Lung microvascular endothelial cell (primary cell): Measurements from ENCODE around the gene MACROD1. TPM values are rescaled to one million over a fixed set of nuclear protein-coding genes. Genes with fewer than 3 reads are reported as not detected.
A peak's percentile ranks its signal among the peaks of the same experiment; 100 is the strongest.

ENCODE experiments used
- DNase-seq, 2 donors: peaks; one replicate each; pipeline versions ENCODE4 v3.0.0 to v3.0.0-alpha.2; 2010; ENCODE audit warnings: low read depth in 2 of 2
- total RNA-seq: library from RNA; depleted of rRNA; stranded (reverse); fragments of >200 nt; gene quantifications from 2 replicates; pipeline ENCODE4 v1.2.1, GENCODE V29; 2014

MACROD1 gene
- total RNA-seq, 1 donor from 2014 or later: 31.5 TPM

DNA sequence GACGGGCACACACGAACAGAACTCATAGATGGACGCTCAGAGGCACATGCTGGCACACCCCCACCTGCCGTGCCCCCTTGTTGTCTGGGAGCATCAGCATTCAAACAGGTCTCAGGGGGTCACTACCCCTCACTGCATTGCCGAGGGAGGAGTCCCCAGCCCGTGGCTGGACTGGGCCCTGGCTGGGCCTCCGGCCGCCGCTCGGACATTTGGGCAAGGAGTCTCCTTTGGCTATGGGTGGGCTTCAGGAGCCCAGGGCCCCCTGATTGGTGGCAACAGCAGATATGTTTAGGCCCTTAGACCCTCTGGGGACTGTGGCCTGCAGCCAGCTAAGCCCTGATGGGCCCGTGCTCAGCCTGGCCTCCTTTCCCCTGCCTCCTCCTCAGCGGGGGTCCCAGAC lies 88.3 kb downstream of the MACROD1 start:
- no peak for DNase-seq

DNA sequence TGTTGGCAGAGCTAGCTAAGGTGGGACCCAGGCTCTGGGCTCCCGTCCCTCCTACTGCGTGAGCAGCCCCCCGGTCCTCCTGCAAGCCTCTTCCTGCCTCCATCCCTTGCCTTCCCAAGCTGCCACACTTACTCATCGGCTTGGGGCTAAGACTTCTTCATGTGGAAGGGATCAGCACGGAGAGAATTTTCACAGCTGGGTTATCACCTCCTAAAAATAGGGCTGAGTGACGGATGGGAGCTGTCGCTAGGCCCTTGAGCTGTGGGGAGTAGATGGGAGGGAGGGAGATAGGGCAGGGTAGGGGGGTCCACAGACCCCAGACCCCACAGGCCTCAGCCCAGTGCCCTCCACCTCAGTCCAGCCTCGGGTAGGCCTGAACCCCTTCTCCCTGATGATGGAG lies 89.2 kb downstream of the MACROD1 start:
- DNase-seq: no peak

DNA sequence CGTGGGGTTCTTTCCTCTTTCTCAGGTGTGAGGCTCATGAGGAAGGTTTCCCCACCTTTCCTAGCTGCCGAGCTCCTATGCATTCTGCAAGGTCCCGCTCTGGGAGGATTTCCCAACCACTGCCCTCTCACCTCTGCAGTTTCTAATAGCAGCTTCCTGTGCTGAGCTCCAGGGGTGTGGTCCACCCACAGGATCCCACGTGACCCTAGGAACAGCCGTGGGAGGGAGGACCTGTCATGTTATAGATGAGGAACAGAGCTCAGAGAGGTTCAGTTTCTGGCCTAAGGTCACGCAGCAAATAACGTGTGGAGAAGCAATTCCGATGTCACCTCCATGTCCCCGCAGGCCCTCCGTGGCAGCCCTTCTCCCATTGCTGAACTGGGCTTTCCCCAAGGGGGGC lies 91.7 kb downstream of the MACROD1 start:
- DNase-seq: no peak

DNA sequence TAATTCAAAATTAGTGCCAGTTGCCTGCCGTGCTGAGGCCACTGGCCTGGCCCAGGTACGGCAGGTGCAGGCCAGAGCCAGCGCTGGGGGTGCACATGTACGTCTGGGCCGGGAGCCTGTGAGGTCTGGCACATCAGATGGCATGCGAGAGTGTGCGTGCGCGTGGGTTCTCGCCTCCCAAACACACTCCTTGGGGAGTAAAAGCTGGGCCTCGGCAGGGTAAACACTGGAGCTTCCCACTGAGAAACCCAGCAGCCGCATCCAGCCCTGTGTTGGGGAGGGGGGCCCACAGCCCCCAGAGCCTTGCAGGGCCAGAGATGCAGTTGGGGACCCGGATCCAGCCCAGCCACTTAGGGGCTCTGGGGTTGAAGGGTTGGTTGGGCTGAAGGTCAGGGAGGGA lies 92.4 kb downstream of the MACROD1 start:
- no peak for DNase-seq

DNA sequence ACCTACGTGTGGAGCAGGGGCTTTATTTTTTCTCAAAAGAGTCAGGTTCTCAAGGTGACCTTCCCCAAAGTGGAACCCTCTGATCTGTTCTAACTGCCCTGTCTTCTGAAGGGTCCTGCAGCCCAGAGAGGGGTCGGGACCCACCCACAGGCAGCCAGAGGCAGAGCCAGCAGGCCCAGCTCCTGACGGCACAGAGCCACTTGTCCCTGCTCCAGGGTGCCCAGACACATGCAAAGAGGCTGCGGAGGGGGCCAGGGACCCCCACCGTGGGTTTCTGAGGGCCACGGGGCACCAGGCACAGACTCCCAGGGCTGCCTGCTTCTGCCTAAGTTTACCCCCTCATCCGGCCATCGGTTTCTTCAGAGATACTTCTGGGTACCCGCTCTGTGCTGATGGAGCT lies 93.0 kb downstream of the MACROD1 start:
- no peak for DNase-seq

DNA sequence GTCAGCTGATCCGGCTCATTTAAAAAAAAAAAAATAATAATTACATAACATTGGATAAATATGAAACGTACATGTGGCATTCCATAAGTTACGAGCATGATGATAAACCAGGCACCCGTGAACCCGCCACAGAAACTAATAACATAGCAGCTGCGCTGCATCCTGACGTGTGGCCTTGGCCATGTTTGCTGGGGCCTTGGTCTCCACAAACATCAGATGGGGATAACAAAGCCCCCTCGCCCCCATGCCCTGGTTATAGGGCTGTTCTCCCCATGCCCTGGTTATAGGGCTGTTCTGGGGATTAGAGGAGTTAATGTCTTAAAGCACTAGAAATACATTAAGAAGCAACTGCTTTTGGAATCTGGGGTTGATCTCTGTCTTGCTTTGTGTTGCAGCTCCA lies 93.5 kb downstream of the MACROD1 start:
- no peak for DNase-seq

DNA sequence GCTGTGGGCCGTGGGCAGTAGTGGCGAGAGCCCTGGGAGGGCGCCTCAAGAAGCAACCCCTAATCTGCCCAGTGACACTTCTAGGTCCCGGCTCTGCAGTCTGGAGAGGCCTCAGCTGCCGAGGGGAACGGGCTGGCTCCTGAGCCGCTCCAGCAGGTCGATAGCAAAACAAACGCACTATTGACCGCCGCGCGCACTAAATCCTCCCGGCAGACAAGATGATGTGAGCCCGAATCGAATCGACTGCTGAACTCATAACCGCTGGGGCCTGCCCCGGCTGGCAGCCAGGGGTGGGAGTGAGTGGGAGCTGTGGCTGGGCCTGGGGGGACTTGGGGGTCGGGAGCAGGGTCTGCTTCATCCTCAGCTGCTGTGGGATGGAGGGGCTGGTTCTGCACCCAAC lies 94.1 kb downstream of the MACROD1 start:
- DNase-seq: no peak

DNA sequence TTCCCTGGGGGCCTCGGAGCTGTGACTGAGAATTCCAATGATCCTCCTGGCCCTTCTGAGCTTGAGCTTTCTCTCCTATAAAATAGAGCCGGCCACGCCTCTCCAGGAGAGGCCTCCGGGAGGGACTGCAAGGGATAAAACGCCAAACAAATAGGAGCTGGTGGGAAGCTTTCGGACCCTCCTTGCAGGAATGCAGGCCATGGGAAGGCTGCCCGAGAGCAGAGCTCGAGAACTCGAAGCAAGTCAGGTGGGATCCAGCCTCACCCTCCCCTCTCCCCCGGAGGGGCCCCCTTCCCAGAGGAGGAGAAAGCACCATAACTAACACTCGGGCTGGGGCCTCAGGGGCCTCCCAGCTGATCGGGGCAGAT lies 95.6 kb downstream of the MACROD1 start:
- no peak for DNase-seq

DNA sequence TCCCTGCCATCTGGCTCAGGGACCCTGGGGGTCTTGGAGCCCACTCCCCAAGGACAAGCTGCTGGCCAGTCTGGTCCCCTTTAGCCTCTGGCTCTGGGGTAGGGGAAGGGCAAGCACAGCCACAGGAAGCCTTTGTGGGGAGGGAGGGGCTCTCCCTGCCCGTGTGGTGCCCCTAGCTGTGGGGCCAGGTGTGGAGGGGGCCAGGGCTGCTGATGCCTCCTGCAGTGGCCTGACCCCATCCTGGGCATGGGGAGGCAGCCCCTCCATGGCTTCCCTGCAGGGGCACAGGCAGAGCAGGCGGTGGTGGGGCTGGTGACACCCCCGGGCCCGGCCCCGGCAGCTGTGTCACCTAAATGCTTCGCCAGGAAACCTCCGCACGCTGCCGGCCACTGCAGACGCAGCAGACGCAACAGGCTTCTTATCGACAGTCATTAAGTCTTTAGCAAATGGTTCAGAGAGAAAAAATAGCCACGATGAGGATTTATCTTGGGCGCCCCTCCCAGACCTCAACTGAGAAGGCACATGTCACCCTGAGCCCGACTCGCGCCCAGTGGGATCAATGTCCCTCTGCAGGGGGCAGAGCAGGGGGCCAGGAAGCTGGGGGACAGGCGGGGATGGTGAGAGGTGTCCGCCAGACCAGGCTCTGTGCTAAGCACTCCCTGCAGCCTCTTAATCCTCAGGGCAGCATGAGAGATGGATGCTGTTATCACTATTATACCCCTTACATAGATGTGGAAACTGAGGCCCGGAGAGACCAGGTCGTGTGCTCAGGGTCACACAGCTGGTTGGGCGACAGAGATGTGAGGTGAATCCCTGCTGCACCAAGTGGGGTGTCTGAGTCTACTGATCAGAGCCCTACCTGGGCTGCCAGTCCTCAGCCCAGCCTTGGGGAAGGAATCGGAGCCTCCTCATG lies 96.3 kb downstream of the MACROD1 start:
- DNase-seq: no peak

DNA sequence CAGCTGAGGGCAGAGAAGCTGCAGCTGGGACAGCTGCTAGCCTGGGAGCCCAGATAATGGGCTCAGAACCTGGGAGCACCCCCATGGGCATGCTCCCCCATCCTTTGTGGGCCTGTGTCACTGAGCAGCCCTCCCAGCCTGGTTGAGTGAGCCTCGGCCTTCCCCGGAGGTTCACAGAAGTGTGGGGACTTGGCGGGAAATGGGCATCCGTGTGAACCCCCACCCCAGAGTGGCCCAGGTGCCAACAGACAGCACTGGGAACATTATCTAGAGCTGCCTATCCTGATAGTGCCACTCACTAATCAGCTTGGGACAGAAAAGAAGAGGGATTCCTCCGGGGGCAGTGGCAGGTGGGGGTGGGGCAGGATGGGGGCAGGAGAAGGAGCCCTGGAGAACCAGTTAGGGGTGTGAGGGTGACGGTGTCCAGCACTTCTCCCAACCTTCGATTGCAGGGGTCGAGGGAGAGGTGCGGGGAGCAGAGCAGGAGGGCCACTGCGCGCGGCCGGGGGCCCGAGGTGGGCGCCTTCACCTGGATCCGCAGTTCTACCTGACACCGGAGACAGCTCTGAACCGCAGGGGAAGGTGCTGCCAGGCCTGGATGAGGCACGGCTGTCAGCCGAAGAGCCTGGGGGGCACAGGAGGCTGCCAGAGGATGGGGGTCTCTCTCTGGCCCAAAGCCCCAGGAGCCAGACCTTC lies 97.1 kb downstream of the MACROD1 start:
- DNase-seq: no peak

DNA sequence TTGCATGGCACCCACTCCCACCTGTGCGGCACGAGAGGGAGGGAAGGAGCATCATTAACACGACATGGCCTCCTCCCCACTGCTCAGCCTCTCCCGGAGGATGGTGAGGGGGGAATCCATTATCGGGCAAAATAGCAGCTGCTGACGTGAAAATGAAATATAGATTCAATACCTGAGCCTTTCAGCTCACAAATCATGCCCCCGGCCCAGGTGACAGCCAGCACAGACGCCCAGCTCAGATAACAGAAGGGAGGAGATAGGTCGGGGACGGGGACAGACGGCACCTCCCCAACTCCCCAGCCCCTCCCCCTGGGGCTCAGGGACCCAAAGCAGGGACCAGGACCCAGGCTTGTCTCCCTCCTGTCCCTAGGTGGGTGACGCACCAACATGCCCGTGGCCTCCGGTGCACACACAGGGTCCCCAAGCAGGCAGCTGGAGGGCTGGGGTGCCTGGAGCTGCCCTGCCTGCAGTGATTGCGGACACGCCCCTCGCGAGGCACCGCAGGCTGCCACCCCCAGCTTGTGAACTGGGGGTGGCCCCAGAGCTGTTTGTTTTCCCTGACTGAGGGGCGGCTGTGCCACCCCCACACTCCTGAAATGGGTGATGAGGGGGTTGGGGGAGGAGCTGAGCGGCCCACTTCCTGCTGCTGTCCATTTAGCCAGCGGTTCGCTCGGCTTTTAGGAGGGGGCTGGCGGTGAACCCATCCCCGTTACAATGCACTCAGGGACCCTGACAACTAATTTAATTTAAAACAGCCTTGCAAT lies 98.5 kb downstream of the MACROD1 start:
- DNase-seq: no peak

DNA sequence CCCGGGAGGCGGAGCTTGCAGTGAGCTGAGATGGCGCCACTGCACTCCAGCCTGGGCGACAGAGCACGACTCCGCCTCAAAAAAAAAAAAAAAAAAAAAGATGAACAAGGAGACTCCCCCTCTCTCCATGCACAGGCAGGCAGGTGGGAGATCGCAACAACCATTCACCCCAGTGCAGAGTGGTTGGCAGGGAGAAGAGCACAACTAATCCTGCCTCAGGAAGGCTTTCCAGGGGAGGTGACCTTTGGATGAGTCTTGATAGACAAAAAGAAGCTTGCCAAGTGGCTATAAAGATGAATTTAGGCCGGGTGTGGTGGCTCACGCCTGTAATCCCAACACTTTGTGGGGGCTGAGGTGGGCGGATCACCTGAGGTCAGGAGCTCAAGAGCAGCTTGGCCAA lies 100.2 kb downstream of the MACROD1 start:
- DNase-seq: no peak

DNA sequence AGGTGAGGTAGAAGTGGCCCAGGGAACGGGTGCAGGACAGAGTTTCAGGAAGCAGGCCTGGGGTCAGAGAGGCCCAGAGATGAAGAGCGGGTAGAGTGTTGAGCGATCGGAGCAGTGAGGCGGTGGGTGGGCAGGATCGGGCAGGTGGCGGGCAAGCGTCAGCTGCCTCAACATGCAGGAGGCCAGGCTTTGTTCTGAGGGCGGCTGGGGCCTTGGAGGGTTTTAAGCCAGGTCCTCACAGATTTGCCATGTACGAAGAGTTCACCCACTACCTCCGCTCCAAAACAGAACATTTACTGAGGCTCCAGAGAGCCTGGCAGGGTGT lies 100.8 kb downstream of the MACROD1 start:
- DNase-seq: no peak

DNA sequence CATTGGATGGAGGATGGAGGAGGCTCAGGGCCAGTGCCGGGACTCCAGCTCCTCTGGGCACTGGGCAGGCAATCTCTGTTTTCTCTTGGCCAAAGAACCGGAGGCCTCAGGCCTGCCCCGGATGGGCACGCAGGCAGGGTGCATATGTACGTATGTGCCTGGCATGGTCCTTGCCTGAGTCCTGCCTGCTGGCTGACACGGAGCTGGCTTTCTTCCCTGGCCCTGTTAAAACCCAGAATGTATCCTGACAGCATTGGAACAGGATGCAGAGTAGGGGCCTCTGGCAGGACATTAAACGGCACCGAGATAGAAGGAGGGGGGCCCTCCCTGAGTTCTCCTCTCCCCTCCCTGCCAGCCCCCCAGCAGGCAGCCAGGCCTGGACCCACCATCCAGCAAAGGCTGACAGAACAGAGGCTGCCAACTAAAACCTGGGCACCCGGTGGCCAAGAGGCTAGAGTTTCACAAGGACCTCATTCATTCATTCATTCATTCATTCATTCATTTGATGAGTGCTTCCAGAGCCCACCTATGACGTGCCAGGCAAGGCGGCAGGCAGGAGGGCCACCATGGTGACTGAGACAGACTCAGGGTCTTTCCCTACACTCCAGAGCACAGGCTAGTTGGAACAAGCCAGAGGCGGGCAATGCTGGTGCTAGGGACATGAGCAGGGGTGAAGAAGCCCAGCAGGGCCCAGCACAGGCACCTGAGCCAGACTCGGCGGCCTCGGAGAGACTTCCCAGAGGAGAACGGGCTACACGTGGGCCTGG lies 101.4 kb downstream of the MACROD1 start:
- DNase-seq: no peak

DNA sequence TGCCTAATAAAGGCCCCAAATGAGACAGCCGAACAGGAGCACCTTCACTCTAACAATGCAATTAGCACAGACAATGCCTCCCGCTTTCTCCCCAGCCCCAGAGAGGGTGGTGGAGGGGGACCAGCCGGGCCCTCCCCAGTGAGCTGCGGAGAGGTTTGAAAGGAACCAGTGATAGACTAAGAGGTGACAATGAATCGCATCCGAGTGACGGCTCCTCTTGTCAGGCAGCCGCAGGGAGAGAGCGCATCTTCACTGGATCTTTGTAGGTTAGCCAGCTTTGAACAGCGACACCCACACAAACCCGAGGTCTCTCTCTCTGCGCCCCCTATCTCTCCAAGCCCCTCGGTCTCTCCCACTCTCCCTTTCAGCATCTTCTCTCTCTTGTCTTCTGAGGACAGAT lies 102.1 kb downstream of the MACROD1 start:
- DNase-seq: no peak

DNA sequence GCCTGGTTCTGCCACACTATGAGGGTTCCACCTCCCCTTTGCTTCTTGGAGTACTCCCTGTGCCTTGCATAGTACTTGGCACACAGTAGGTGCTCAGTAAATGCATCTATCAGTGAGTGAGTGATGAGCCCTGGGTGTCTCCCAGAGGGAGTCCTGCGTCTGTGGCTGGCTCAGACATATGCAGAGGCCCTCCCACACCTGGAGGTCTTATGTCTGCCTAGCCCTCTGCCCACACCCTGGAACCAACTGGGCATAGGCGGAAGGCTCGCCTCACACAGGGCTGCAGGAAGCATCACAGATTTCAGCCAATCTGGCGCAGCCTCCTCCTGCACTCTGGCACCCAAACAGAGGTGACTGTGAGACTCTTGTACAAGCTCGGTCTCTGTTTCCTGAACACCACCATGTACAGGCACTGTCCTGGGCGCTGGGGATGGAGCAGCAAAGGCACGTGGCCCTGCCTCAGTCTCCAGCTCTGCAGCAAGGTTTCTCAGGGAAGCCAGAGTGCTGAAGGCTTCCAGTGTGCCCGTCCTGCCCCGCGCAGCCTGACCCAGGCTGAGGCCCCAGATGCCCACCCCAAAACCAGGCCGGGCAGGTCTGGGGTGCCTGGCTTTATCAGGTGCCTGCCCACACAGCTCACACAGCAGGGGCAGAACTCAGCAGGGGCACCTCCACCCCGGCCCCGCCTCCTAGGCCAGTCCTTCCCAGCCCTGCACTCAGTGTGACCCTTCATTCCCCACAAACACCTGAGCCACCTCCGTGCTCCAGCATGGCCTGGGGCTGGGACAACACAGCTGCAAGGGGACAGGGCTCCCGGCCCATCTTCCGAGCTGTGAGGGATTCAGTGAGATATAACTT lies 103.5 kb downstream of the MACROD1 start:
- no peak for DNase-seq

DNA sequence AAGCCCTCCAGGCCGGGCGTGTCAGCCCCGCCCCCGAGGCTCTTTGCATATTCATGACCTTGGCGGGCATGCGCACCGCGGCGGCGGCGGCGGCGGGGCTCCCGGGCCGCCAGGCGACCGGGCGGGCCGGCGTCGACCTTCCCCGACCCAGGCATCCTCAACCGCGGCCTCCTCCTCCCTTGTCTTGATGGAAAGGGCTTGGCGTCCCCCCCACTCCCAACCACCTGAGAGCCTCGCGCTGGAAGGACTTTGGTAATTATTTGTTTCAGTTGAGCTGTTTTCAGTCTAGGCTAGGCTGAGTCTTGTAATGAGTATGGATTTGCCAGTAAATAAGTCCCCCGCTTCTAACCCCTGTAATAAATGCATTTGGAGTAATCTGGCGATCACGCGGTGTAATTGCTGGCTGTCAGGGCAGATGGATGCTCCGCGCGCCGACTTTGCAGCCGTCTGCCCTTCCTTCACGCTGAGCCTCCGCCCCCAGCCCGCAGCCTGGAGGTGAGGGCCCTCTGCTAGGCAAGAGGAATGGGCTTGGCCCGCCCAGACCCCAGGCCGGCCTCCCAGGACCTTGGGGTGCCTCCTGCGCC lies 105.0 kb downstream of the MACROD1 start:
- DNase-seq: peak; percentile 35 to 45

DNA sequence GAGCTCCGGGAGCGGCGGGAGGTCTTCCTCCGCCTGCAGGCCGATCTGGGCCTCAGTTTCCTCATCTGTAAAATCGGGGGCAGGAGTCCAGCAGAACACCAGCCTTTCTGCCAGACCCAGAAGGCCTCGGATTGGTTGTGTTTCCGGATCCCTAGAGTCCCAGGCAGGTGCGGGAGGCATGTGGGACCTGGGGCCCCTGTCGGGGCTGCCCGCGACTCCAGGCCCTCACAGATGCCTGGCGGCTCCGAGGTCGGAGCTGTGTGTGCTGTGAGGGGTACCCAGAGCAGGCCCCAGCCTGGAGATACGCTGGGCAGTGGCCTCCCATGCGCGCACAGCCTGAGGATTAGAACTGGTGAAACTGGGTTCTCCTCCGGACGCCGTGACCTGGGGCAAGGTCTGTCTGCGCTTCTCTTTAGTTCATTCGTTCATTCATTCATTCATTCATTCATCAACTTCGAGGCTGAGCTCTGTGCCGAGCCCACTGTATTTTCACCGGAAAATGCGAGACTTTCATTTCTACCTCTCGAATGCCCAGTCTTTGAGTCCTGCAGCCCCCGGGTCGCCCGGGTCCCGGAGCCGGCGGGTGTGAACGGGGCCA lies 105.6 kb downstream of the MACROD1 start:
- DNase-seq: no peak

DNA sequence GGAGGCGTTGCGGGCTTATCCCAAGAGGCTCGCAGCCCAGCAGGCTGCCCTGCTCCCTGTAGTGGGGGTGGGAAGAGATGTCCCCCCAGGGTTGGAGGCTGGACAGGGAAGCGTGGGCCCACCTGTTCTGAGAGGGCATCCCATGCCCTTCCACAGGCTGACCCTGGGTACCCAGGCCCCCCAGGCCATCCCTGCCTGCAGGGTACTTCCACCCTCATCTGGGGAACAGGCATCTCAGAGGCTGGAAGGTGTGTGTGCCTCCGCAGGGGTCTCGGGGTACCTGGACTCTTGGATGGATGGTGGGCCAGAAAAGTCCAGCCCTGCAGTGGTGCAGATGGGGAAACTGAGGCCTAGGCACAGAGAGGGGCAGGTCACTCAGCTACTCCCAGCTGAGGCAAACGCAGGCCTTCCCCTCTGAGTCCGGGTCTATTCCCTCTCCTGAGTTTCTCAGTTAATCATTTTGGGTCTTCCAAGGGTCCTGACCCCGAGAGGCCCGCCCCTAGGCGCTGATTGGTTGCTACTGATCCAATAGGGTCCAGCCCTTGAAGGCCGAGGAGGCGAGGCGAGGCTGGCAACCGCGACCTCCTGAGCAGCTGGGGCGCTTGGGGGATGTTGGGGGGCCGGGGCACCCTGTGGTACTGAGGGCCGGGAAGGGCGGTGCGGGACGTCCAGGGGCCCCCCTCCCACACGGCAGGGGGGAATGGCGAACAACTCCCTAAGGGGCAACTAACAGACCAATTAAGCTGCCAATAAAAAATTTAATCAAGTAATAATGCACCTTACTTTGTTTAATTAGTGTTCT lies 106.4 kb downstream of the MACROD1 start:
- no peak for DNase-seq
